GM19351 (cell line): ENCODE results near the gene EHMT1.

Source experiments
- ATAC-seq: cut with Tn5 transposase; IDR thresholded peaks from one replicate; pipeline ENCODE4 v1.9.1; 2021; ENCODE audit warnings: mild to moderate bottlenecking, moderate library complexity; ENCODE audit not compliant: unreplicated experiment

EHMT1 gene

DNA sequence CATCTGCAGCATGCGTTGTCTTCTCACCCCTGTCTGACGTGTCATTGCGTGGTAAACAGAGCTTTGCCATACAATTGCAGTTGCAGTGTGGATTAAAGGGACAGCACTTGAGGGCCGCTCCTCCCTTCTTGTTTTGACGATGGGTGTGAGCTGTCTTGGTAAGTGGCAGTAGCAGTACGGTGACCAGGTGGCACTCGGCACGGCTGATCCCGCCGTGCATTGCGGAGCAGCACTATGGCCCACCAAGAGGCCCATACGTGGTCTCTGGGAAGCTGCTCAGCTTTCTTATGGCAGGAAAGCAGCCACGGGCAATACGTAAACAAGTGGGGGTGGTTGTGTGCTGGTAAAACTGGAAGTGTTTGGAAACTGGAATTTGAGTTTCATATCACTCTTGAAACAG is 25.1 kb downstream of the EHMT1 start:
- ATAC-seq, result no peak

- ATAC-seq, result no peak
These were observed 26.4 kb downstream of the EHMT1 start for GRCh38 chr9:137645211-137645610.

GRCh38 chr9:137646341-137646740 is 27.5 kb downstream of the EHMT1 start:
- ATAC-seq, result no peak

DNA sequence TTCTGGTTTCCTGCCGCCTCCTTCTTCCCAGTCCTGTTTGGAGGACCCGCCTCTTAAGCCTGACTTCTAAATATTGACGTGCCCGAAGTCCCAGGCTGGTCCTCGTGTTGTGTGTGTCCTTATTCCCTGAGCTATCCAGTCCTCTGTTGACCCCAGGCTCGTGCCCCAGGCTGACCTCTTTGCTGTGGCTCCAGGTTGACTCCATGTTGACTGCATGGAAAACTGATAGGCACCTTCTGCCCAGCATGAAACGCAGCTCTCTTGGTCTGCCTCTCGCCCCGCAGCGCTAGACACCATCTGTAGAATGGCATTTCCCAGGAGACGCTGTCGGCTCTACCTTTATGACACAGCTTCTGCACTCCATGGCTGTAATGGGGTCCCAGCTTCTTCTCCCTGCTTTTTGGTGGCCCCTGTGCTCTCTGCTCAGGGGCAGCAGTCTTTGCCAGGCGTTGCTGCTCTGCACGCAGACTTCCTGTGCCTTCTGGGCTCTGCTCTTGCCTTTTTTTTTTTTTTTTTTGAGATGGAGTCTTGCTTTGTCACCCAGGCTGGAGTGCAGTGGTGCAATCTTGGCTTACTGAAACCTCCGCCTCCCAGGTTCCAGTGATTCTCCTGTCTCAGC is 28.4 kb downstream of the EHMT1 start:
- no peak for ATAC-seq

GRCh38 chr9:137648396-137648795 is 29.6 kb downstream of the EHMT1 start:
- no peak for ATAC-seq

DNA sequence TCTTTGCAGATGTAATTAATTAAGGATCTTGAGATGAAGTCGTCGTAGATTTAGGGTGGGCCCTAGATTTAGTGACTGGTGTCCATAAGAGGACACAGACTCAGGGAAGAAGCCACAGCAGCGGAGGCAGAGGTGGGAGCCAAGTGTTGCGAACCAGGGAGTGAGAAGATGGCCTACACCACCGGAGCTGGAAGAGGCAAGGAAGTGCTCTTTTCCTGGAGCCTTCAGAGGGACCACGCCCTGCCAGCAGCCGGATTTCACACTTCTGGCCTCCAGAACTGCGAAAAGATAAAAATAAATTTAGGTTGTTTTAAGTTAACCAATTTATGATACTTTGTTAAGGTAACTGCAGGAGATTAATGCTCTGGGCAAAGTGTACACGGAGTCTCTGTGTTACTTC is 30.7 kb downstream of the EHMT1 start:
- no peak for ATAC-seq

- no peak for ATAC-seq
These were observed 31.5 kb downstream of the EHMT1 start for GRCh38 chr9:137650259-137650658.

DNA sequence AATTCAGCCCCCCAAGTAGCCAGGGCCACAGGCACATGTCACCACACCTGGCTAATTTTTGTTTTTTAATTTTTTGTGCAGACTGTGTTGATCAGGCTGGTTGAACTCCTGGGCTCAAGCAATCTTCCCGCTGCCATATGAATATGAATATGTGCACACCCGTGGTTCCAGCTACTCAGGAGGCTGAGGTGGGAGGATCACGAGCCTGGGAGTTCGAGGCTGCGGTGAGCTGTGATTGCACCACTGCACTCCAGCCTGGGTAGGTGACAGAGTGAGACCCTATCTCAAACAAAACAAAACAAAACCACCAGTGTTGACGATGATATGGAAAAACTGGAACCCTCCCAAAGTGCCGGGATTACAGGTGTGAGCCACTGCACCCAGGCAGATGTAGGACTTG is 32.0 kb downstream of the EHMT1 start:
- no peak for ATAC-seq

DNA sequence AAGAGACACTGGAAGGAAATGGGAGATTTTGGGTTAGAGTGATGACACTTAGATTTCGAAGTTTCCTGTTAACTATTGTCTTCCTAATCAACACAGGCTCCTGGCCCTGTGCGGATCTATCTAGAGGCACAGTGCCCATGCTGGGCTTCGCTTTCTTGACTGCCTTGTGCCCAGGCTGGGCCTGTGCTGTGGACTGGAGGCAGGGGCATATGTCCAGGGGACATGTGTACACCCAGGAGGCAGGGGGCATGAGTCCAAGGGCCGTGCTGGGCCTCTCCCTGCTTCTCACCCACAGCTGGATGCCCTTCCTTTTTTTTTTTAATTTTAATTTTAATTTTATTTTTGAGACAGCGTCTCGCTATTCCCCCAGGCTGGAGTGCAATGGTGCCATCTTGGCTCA is 37.6 kb downstream of the EHMT1 start:
- no peak for ATAC-seq

GRCh38 chr9:137657606-137658005 is 38.8 kb downstream of the EHMT1 start:
- ATAC-seq, result no peak

GRCh38 chr9:137658781-137659180 is 40.0 kb downstream of the EHMT1 start:
- no peak for ATAC-seq

DNA sequence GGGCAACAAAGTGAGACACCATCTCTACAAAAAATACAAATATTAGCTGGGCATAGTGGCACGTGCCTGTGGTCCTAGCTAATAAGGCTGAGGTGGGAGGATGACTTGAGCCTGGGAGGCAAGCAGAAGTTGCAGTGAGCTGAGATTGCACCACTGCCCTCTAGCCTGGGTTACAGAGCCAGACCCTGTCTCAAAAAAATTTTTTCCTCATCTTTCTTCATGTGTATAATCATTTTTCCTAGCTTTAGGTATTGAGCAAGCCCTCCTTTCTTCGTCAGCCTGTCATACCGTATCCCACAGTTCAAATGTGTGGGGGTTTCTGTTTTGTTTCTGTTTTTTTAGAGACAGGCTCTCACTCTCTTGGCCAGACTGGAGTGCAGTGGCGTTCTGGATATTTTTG is 41.3 kb downstream of the EHMT1 start:
- no peak for ATAC-seq

- ATAC-seq, result no peak
These were observed 44.8 kb downstream of the EHMT1 start for GRCh38 chr9:137663584-137663983.

DNA sequence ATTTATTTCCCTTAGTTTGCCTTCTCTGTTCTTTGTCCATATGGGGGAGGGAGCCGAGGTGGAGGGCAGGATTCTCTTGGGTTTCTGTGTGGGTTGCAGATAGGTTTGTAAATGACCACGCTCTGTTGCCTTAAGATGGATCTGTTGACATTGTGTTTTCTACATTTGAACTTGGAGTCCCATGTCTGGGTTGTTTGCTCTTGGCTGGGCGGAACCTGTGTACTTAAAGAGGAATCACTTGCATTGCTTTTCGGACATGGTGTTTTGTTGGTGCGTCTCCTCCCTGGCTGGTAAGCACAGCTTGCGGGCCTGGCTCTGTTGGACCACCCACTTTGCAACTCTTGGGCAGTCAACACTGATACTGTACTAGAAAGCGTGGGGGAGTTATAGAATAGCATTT is 45.9 kb downstream of the EHMT1 start:
- no peak for ATAC-seq

DNA sequence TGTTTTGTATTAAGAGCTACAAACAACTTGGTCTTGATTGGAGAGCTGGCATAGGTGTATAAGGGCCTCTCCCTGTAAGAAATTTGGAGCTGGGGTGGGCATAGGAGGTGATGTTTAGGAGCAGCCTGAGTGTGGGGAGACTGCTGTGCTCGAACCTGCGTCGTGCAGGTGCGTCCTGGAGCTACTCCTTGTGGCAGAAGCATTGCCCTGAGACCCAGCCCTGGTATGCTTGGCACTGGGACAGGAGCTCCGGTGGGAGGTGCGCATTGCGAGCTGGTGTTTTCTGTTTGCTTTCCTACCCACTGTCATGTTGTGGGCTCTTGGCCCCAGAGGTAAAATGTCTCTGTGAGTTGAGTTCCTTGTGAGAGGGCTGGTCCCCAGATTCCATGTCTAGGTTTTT is 46.4 kb downstream of the EHMT1 start:
- no peak for ATAC-seq

DNA sequence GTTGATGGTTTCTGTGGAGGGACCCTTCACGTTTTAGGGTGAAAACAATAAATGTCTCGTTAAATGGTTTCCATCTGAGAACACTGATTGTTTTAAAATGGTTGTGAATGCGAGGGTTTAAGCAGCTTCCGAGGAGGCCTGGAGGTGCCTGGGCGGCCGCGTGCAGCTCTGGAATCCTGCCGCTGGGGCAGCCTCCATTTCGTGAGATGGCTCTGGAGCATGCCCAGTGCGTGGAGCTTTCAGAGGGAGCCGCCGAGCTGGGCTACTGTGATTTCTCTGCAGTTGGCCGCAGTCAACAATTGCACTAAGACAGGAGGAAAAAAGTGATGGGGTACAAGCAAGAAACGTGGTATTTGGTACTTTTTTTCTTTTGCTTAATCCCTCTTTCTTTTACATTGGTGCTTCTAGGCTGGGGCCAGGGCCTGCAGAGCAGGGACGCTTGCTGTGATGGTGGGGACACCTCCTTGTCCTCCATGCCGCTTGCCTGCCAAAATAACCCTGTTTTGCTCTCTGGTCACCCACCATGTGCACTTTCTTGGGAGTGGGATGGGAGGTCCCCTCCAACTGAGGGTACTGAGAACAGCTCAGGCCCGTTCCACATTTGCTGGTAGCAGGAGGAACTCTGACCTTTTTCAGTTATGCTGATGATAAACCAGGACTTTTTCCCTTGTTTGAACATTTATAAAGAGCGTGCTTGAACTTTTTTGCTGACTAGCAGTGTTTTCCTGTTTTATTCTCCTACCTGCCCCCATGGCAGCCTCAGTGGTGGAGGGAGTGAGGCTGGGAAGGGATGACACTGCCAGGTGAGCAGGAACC is 47.1 kb downstream of the EHMT1 start:
- no peak for ATAC-seq

DNA sequence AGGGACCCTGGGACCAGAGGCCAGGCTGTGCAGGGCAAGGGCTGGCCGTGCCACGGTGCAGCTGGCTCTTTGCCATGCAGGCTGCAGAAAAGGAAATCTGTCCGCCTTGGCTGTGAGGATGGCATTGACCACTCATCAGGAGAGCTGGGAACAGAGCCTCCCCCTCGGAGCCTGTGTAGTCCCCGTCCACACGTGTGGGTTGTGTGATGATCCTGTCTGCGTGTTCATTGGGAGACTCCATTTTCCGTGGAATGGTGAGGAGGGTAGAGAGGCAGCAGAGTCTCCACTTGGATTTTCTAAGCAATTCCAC is 47.7 kb downstream of the EHMT1 start:
- no peak for ATAC-seq

DNA sequence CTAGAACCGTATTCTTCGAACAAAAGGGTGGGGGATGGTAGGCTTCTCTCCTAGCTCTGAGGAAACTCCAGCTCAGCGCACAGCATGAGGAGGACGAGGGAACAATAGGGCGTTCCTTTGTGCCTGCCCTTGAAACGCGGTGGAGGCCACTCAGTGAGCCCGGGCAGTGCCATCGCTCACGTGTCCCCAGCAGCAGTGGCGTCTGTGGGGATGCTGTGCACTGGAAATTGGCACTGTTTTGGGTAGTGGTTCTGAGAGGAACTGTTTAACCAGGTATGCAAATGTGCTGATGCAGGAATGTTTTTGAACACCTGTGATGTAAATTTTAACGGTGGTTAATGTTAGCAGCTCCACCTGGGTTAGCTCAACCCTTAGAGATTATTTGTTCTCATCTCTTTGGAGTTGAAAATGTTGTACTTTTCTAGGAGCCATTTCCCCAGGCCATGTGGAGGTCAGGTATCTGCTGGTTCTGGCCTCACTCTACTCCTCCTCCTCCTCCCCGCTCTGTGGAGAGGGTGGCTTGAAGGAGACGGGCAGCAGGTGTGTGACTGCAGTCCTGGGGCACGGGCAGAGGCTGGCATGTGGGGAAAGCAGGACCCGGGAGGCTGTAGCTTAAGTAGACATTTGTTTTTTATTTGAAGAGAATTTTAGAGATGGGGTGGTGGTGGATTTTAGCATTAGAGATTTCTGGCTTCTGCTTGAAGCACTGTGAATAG is 48.3 kb downstream of the EHMT1 start:
- ATAC-seq, result no peak

DNA sequence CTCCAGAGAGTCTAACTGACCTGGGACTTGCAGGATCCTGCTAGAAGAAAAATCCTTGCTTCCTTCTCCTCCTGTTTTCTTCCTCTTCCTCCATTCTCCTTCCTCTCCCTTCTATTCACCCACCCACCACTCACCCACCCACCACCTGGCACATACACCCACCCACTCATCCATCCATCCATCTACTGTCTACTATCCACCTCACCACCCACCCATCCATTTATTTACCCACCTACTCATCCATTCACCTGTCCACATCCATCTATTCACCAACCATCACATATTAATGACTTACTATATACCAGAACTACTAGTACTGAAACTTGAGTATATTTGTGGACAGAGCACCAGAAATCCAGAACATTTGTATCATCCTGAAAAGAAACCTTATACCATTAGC is 49.4 kb downstream of the EHMT1 start:
- no peak for ATAC-seq

DNA sequence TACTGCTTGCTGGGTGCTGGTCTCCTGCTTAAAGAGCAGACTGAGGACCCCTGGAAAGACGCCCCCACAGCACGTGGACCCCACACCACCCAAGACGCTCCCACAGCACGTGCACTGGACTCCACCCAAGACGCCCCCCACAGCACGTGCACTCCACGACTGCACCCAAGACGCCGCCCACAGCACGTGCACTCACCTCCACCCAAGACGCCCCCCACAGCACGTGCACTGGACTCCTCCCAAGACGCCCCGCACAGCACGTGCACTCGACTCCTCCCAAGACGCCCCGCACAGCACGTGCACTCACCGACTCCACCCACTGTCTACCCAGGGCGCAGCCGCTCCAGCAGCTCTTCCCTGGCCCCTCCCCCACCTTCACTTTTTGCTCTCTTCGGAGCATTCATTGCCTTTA is 50.5 kb downstream of the EHMT1 start:
- ATAC-seq, result no peak

DNA sequence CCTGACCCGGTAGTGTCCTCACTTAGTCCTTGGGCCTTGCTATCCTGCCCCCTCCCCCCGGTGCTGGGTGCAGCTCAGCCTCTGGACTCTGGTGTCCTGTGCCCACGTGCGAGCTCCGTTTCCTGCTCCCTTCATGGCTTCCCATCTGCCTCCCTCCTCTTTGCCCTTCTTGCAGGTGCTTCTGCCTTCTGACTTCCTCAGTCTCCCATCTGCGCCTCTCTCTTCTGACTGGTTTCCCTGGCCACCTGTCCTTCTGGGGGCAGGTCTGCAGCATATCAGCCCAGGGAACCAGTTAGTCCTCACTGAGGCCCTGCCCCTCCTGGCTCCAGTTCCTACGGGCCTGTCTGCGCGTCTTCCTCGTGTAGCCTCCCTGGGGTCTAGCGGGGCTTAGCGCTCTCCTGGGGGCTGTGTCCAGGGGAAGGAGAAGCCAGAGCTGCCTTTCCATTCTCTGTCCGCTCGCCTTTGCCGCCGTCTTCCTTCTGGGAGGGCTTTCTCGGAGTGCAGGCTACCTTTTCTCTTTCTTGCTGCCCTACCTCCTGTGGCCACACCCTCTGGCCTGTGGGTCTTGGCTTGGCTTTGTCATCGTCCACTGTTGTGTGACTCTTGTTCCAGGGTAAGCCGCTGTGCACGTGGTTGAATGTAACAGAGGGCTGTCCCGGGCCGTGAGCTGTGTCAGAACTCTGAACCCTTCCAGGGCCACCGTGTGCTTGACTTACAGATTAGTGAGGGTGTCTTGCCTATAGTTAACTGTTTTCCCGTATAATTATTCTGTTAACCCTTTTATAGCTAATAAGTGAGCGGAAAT is 51.8 kb downstream of the EHMT1 start:
- no peak for ATAC-seq

- no peak for ATAC-seq
These were observed 52.4 kb downstream of the EHMT1 start for GRCh38 chr9:137671196-137671538.
